Activated CD4-positive, alpha-beta memory T cell treated with anti-CD3 and anti-CD28 coated beads, Interleukin-2, amount 10 ng/mL, durations not matched to agents 7 days and 5 days (primary cell): ENCODE data around the gene ARPC1B. TPM values are rescaled to one million over a fixed set of nuclear protein-coding genes. Genes with fewer than 3 reads are reported as not detected.

ENCODE experiments used
- CTCF ChIA-PET: fragments of 350-600 bp; sonication (Branson Sonifier 250); formaldehyde crosslinking; loops from one replicate; lab custom pipeline; 2021; ENCODE audit warnings: antibody characterized with exemption, inconsistent platforms; lab: Charles Lee
- POLR2A ChIA-PET: fragments of 350-600 bp; sonication (Branson Sonifier 250); formaldehyde crosslinking; loops from one replicate; lab custom pipeline; 2021; ENCODE audit warnings: antibody characterized with exemption; lab: Charles Lee
- DNase-seq: peaks from one replicate; pipeline ENCODE4 v3.0.0-alpha.2; 2020
- H3K27ac Mint-ChIP-seq: one replicate; pipeline ENCODE4 v1.8.0; 2021; ENCODE audit warnings: mild to moderate bottlenecking, mixed read lengths
- H3K27me3 Mint-ChIP-seq: one replicate; pipeline ENCODE4 v1.8.0; 2021; ENCODE audit warnings: mixed read lengths
- H3K36me3 Mint-ChIP-seq: one replicate; pipeline ENCODE4 v1.8.0; 2021; ENCODE audit warnings: low read depth, mixed read lengths
- H3K4me1 Mint-ChIP-seq: one replicate; pipeline ENCODE4 v1.8.0; 2021; ENCODE audit warnings: mixed read lengths
- H3K4me3 Mint-ChIP-seq: one replicate; pipeline ENCODE4 v1.8.0; 2021; ENCODE audit warnings: mild to moderate bottlenecking, mixed read lengths
- H3K9me3 Mint-ChIP-seq: one replicate; pipeline ENCODE4 v1.8.0; 2021; ENCODE audit warnings: mixed read lengths
- total RNA-seq, 2 experiments: library from RNA; stranded (reverse); gene quantifications; one replicate each; pipeline ENCODE4 v1.2.3, GENCODE V29; 2021

ARPC1B gene
- total RNA-seq, 2 experiments from 2014 or later, result 396 to 397 TPM

DNA sequence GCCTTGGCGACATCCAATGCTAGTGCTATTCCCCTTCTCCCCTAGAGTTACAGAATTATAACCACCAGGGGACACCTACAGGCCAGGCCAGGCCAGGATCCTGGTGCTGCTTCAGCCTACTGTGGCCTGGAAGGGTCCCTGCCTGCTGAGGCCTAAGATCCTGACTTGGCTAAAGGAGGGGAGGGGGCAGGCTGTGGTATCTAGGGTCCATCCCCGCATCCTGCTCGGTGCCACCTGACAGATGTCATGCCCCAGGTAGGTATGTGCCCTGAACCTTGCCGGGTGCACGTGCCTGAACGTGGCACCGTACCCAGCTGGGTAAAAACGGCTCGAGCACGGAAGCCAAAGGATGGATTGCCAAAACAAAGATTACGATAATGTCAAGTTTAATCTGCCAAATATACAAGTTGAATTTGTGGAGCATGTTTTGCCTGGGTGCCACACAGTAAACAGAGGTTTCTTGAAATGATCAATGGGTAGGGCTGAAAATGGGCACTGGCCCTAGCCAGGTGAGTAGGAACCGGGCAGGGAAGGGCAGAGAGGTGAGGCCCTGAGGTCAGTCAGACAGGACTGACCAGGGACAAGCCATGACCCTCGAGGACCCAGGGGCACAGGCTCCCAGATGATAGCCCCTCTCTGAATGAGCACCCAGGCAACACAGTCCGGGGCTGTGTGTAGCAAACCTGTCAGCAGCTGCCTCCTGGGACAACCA lies 21.2 kb downstream of the ARPC1B start:
- H3K27ac Mint-ChIP-seq, result no peak overlapping the region
- H3K27me3 Mint-ChIP-seq, result no peaks in the 10 kb centered on the region
- ChIA-PET CTCF (no interaction called here), POLR2A (interaction anchor here (1.6 to 10.8 kb wide), 2 partner anchors 8 to 10 kb away, joined by 3 to 160 read pairs; partner anchors contain the start of genes BUD31 and PDAP1)
- peaks cover 42% of the 10 kb centered on the region for H3K4me1 Mint-ChIP-seq
- H3K4me3 Mint-ChIP-seq, result no peak overlapping the region
- H3K36me3 Mint-ChIP-seq, result peaks cover 86% of the 10 kb centered on the region
- H3K9me3 Mint-ChIP-seq, result no peaks in the 10 kb centered on the region
- DNase-seq, result no peak

DNA sequence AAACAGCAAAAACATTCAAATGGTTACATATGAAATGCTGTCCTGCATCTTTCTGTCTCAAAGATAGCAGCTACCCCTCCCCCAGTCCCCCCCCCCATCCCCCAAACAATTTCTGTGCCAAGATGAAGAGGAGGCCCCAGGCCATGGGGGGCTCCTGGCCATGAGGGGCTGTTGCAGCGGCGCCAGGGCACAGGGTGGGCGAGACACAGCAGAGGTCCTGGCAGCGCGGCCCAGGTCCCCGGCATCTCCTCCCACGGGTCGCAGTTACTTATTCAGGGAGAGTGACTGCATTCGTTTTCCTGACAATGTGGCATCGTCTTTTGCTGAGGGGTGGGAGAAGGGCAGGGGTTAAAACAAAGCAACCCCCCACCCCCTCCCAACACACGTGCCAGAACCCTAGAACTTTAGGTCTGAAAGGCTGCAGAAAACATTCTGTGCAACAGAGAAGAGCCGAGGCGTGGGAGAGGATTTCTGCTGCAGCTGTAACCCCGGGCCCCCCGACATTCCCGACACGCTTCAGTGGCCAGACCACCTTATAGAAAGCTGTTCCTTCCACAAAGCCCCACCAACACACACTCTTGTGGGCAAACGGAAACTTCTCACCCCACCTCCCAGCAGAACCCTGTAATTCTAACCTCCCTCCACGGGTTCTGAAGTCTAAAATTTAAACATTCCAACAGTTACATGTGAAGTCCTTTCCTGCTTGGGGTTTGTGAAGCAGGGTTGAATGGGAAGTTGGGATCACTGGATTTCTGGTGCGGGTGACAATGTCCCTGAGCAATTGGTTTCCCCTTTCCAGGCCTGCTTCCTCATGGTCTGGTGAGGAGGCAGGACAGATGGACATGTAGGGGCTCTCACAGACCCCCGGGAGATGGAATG lies 22.1 kb downstream of the ARPC1B start:
- Mint-ChIP-seq H3K27ac (peak overlapping the region; percentile 40), H3K27me3 (no peaks in the 10 kb centered on the region), H3K36me3 (peaks cover 88% of the 10 kb centered on the region), H3K4me1 (peaks cover 39% of the 10 kb centered on the region), H3K9me3 (no peaks in the 10 kb centered on the region), H3K4me3 (no peak overlapping the region)
- ChIA-PET POLR2A (no interaction called here), CTCF (no interaction called here)
- DNase-seq, result no peak

DNA sequence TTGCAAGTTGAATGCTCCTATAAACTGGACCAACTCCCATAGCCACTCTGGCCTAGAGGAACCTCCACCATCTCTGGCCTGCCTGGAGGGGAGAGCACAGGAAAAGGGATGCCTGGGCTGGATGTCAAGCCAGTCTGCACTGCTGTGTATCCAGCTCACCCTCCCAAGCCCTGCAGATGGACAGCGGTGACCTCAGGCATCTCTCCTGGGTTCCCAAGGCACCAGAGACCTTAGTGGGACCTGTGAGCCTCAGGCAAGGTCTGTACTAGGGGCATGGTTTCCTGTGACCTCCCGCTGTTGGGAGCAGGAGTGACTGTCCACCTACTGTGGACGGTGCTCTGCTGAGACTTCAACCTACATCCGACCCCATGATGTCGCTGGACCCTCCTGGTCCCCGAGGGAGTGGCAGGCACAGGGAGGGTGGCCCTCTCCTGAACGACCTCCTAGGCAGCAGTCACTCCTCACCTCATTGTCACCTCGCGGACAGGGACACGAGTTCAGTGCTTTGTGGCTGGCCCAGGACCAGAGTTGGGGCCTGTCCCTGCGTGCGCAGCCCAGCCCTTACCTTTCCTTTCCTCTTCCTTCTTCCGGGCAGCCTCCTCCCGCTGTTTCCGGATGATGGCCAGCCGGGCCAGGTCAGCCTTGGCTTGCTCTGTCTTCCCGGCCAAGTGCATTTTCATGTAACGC lies 22.9 kb downstream of the ARPC1B start:
- Mint-ChIP-seq H3K4me1 (peaks cover 33% of the 10 kb centered on the region), H3K27ac (peak overlapping the region; percentile 40), H3K4me3 (no peak overlapping the region), H3K36me3 (peaks cover 86% of the 10 kb centered on the region), H3K27me3 (no peaks in the 10 kb centered on the region), H3K9me3 (no peaks in the 10 kb centered on the region)
- CTCF ChIA-PET, result no interaction called here
- POLR2A ChIA-PET, result interaction anchor here (3.6 to 12.4 kb wide), 2 partner anchors 7 to 11 kb away, joined by 53 to 160 read pairs; partner anchors contain the start of genes BUD31 and PDAP1
- no peak for DNase-seq

DNA sequence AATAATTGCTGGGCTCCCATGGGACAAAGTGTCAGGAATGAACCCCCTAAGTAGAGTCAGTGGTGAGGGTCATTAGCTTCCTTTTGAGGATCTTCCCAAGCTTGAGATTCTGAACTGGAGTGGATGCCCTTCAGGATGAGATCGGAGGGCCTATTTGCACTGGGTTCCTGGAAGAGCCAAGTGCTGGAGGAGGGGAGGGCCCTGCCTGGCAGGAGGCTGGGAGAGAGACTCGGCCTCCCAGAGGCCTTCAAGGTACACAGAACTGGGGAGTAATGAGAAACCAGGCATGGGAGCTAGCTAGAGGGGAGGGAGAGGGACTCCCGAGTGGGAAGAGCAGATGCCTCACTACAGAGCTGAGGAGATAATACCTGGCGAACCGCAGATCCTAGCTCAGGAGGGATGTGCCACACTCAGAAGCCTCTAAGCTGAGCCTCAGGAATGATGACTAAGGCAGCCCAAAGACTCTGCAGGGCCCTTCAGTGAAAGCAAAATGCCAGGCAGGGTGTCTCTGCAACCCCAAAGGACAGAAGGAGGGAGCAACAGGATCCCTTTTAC lies 24.4 kb downstream of the ARPC1B start:
- peaks cover 84% of the 10 kb centered on the region for H3K36me3 Mint-ChIP-seq
- POLR2A ChIA-PET, result interaction anchor here (0.9 to 12.4 kb wide), 7 partner anchors 9 to 106 kb away, joined by 3 to 160 read pairs (median 6); partner anchors contain the start of genes BUD31, PDAP1 and ZKSCAN5
- H3K9me3 Mint-ChIP-seq, result no peaks in the 10 kb centered on the region
- H3K4me1 Mint-ChIP-seq, result peaks cover 26% of the 10 kb centered on the region
- H3K4me3 Mint-ChIP-seq, result no peak overlapping the region
- CTCF ChIA-PET, result interaction anchor here (1.5 kb wide), 1 partner anchor 10 kb away, joined by 3 read pairs; the partner anchor contains the start of genes BUD31 and PDAP1
- DNase-seq, result no peak
- no peaks in the 10 kb centered on the region for H3K27me3 Mint-ChIP-seq
- H3K27ac Mint-ChIP-seq, result peak overlapping the region; percentile 55

DNA sequence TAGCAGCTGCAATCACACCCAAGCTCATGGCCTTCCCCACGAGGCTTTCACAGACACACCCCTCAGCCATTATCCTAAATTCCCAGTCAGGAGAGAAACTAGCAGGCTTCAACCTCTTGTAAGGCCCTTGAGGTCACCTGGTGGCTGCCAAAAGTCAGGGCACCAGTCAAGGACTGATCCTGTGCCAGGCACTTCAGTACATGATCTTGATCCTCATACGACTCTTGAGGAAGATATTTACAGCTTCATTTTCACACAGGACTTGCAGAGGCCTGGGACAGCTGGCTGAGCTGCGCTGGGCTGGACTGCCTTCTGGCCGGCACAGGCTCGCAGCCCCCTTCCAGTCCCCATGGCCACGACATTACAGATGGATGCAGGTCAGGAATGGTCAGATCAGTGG lies 25.1 kb downstream of the ARPC1B start:
- Mint-ChIP-seq H3K27me3 (no peaks in the 10 kb centered on the region), H3K27ac (peak overlapping the region; percentile 21), H3K9me3 (no peaks in the 10 kb centered on the region), H3K36me3 (peaks cover 82% of the 10 kb centered on the region), H3K4me1 (peaks cover 25% of the 10 kb centered on the region), H3K4me3 (no peak overlapping the region)
- no peak for DNase-seq
- ChIA-PET CTCF (interaction anchor here (1.5 kb wide), 1 partner anchor 9 kb away, joined by 3 read pairs; the partner anchor contains the start of genes BUD31 and PDAP1), POLR2A (interaction anchor here (1.4 to 12.4 kb wide), 5 partner anchors 9 to 105 kb away, joined by 3 to 160 read pairs (median 11); partner anchors contain the start of genes BUD31, PDAP1 and ZKSCAN5)

DNA sequence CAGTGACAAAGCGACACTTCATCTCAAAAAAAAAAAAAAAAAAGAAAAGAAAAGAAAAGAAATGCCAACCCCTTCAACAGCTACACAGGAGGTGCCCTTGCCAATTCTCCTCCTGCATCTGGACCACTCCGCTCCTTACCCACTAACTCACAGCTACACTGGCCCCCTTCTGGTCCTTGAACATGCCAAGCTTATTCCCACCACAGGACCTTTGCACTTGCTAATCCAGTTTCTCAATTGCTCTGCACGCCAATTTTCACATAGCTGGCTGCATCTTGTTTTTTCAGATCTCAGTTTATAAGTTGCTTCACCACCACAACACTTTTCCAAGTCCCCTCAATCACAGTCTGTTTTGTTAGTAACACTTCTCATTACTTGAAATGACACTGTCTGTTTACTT lies 28.3 kb downstream of the ARPC1B start:
- ChIA-PET POLR2A (interaction anchor here (1.3 to 12.4 kb wide), 2 partner anchors 13 to 27 kb away, joined by 3 to 160 read pairs; no protein-coding TSS in a partner anchor), CTCF (no interaction called here)
- Mint-ChIP-seq H3K36me3 (peaks cover 61% of the 10 kb centered on the region), H3K9me3 (no peaks in the 10 kb centered on the region), H3K4me1 (peaks cover 47% of the 10 kb centered on the region), H3K27ac (peak overlapping the region; percentile 1), H3K4me3 (no peak overlapping the region), H3K27me3 (no peaks in the 10 kb centered on the region)
- no peak for DNase-seq

DNA sequence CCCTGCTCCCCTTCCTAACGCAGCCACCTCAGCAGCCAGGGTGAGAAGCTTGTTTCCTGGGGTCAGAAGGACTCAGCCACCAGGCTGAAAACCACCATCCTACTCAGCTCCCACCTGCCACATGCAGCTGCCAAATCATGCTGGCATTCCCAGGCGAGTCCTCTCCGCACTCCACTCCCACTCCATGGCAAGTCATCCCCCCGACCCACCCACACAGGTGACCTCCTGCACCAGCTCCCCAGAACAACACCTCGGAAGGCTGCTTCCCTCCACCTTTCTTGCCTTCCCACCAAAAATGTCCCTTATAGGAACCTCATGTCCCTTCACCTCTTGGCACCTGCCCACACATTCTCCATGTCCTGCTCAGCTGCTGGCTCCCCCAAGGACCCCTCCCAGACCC lies 29.2 kb downstream of the ARPC1B start:
- ChIA-PET CTCF (no interaction called here), POLR2A (interaction anchor here (1.3 to 12.4 kb wide), 2 partner anchors 14 to 28 kb away, joined by 3 to 160 read pairs; no protein-coding TSS in a partner anchor)
- H3K4me1 Mint-ChIP-seq, result peaks cover 40% of the 10 kb centered on the region
- DNase-seq, result no peak
- H3K9me3 Mint-ChIP-seq, result no peaks in the 10 kb centered on the region
- peak overlapping the region; percentile 45 for H3K27ac Mint-ChIP-seq
- no peak overlapping the region for H3K4me3 Mint-ChIP-seq
- peaks cover 56% of the 10 kb centered on the region for H3K36me3 Mint-ChIP-seq
- H3K27me3 Mint-ChIP-seq, result no peaks in the 10 kb centered on the region

DNA sequence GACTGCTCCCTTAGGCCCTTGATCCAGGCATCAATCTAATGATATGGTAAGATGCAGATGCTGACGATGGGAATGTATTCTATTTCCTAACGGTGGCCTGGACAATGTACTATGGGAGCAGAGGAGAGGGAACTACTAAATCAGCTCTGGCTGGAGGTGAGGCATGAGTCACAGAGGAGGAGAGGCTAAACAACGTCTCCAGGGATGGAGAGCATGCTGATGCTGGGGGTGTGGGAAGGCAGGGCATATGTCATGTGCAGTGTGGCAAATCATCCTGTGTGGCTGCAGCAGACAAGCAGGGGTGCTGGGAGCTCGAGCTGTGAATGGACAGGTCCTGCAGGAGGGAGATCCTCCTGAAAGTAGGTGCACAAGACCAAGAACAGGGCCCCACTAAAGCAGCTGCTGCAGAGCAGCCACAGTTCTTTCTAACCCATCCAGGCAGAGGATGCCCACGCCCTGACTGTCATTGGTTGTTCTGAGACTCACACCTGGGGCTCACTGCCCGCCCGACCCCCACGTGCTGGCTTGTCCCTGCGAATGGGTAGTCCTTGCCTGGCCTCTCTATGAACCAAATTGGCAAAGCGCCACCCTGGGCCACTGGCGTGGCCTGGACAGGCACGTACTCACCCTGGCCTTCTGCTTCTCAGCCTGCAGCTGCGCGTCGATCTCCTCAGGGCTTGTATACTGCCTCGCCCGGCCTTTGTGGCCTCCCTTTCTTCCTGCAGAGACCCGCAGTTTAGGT lies 29.9 kb downstream of the ARPC1B start:
- Mint-ChIP-seq H3K4me1 (peaks cover 39% of the 10 kb centered on the region), H3K36me3 (peaks cover 58% of the 10 kb centered on the region), H3K27me3 (no peaks in the 10 kb centered on the region), H3K9me3 (no peaks in the 10 kb centered on the region), H3K4me3 (no peak overlapping the region), H3K27ac (peak overlapping the region; percentile 45)
- ChIA-PET CTCF (no interaction called here), POLR2A (interaction anchor here (0.7 to 12.4 kb wide), 2 partner anchors 14 to 96 kb away, joined by 3 to 160 read pairs; partner anchors contain the start of gene ZNF394)
- no peak for DNase-seq

DNA sequence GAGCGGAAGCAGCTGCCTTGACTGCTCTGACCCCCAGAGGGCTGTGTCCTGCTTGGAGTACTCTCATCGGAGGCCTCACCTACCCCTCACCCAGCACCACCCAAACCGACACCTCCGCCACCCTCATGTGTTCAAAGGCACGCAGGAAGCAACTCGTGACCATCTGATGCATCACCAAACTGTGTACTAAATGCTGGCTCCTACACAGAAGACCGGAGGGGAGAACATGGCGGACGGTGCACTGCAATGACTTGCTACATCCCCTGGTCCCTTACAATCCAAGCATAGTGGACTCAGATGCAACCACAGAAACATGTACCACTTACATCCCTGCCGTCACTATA lies 30.4 kb downstream of the ARPC1B start:
- Mint-ChIP-seq H3K4me1 (peaks cover 43% of the 10 kb centered on the region), H3K9me3 (no peaks in the 10 kb centered on the region), H3K27ac (no peak overlapping the region), H3K27me3 (no peaks in the 10 kb centered on the region), H3K4me3 (no peak overlapping the region), H3K36me3 (peaks cover 55% of the 10 kb centered on the region)
- ChIA-PET POLR2A (interaction anchor here (0.7 to 12.4 kb wide), 3 partner anchors 15 to 95 kb away, joined by 3 to 160 read pairs (median 93); partner anchors contain the start of genes ARPC1B and ZNF394), CTCF (interaction anchor here (1.6 kb wide), 1 partner anchor 12 kb away, joined by 4 read pairs; no protein-coding TSS in a partner anchor)
- no peak for DNase-seq

DNA sequence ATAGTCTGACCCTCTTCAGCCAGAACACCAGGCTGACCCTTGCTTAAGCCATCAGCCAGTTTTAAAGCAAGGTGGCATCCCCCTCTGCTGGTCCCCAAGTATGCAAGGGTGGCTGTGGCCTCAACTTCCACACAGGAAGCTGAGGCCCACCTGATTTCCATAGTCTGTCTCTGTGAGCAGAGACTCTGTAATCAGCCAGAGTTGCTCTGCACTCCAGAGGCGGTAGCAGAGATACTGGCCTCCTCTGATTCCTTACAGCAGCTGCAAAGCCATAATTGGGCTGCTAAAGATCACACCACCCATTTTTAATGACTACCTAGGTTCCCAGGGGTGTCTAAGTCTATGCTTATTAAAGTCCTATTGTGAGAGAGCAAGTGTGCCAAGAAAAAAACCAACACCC lies 32.0 kb downstream of the ARPC1B start:
- Mint-ChIP-seq H3K27ac (peak overlapping the region; percentile 90), H3K4me3 (peak overlapping the region; percentile 86), H3K4me1 (peaks cover 55% of the 10 kb centered on the region), H3K9me3 (no peaks in the 10 kb centered on the region), H3K27me3 (no peaks in the 10 kb centered on the region), H3K36me3 (peaks cover 54% of the 10 kb centered on the region)
- no peak for DNase-seq
- ChIA-PET POLR2A (interaction anchor here (1.2 to 12.4 kb wide), 6 partner anchors 7 to 512 kb away, joined by 3 to 160 read pairs (median 38); partner anchors contain the start of genes ARPC1B, ZNF394 and ZNF655), CTCF (interaction anchor here (1.4 to 1.6 kb wide), 4 partner anchors 13 to 45 kb away, joined by 3 to 5 read pairs (median 4); no protein-coding TSS in a partner anchor)

DNA sequence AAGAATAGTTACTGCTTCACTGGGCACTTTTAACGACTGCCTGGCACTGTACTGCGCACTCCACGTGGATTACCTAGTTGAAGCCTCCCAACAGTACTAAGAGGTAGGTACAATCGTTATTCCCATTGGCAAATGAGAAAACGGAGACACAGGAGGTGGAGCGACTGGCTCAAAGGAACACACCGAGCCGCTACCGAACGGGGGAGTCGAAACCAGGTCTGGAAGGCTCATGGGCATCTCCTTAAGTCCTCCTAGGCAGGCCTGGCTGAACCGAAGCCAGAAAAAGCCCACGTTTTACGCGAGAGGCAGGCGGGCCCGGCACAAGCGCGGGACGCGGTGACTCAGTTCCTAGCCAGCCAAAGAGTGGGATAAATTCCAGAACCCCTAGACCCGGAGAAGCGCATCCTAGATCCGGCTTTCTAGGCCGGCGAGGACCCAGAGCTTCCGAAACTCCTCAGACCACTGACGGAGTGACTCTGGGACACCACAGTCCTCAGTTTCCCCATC lies 33.4 kb downstream of the ARPC1B start:
- peak overlapping the region; percentile 86 for H3K4me3 Mint-ChIP-seq
- peaks cover 56% of the 10 kb centered on the region for H3K4me1 Mint-ChIP-seq
- ChIA-PET POLR2A (interaction anchor here (0.6 to 12.4 kb wide), 17 partner anchors 9 to 693 kb away, joined by 3 to 160 read pairs (median 6); partner anchors contain the start of genes AP4M1, ARPC1B, ATP5MF and CPSF4), CTCF (interaction anchor here (0.7 to 1.6 kb wide), 5 partner anchors 17 to 58 kb away, joined by 3 to 5 read pairs (median 3); partner anchors contain the start of gene ATP5MF)
- no peaks in the 10 kb centered on the region for H3K9me3 Mint-ChIP-seq
- peak; percentile 43 for DNase-seq
- peaks cover 58% of the 10 kb centered on the region for H3K36me3 Mint-ChIP-seq
- H3K27ac Mint-ChIP-seq, result peak overlapping the region; percentile 90
- no peaks in the 10 kb centered on the region for H3K27me3 Mint-ChIP-seq
